ENCODE data around the gene UNCX.

UNCX gene

DNA sequence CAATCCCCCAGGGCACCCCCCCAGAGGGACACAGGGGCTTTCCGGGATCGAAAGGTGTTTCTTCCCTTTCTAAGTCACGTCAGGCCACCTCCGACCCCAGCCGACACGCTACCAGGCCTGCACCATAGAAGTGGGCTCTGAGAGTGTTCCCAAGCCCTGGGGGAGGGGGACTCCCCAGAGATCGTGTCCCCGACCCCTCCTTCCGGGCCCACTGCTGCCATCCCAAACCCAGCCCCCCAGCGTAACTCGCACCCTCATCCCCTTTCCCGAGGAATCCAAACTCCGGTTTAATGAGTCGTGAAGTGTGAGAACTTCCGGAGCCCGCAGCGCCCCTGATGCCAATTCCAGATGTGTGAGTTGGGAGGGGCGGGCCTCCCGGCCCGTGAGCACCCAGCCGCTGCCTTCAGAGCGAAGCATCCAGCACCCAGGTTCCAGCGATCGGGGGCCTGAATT is 11.3 kb downstream of the UNCX start:
- DNase-seq (ENCODE audit: low read depth in 2 of 2): no peak

DNA sequence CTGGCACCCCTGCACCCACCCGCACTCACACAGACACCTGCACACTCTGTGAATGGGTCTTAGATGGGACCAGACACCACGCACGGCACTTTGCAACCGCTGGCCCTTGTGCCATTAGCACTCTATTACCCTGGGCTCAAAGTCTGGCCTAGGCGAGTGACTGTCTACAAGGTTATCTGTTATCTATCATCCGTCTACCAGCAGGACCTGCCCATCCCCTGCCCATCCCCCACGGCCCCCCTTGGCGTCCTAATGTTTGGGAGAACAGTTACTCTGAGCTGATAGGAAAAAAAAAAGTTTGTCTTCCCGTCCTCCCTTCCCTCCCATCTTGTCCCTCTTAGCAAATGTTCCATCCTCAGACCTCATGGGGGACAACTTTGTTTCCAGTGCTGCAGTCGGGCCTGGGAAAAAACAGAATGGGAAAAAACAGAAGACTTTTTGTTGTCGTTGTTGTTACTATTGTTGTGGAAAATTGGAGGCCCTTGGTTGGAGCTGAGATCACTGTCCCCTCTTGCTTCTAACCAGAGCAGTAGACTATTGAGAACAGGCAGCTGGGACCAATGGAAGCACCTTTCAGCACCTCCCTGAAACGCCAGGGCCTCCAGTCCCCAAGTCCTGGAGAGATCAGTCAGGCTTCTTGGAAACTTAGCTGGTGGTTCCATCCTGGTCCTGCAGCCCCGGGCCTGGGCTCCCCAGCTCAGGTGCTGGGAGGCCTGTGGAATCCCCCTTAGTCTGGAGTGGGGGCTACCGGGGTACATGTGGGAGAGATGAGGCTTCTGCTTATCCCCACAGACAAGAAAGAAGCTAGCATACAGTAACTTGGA is 12.2 kb downstream of the UNCX start:
- no peak for DNase-seq (ENCODE audit: low read depth in 2 of 2)

DNA sequence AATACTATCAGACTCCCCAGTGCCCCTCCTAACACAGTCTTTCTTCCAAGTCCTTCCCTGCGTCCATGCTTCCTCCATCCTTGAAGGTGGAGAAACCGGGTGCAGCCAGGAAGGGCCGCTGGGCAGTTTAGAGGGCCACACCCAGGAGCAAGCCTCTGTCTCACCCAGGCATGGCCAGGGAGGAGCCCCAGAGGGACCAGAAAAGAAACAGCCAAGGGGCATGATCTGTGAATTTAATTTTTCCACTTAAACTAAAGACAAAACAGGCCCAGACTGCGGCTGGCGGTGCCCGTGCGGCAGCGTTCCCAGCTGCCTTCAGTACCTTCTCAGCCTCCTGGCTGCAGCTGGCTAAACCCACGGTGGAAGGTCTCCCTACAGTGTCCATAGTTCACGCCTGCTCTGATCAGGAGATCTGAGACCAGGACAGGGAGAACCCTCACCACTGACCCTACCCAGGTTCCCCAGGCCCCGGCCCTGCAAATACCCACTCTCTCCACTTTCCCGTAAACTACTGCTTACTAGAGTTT is 12.9 kb downstream of the UNCX start:
- no peak for DNase-seq (ENCODE audit: low read depth in 2 of 2)

DNA sequence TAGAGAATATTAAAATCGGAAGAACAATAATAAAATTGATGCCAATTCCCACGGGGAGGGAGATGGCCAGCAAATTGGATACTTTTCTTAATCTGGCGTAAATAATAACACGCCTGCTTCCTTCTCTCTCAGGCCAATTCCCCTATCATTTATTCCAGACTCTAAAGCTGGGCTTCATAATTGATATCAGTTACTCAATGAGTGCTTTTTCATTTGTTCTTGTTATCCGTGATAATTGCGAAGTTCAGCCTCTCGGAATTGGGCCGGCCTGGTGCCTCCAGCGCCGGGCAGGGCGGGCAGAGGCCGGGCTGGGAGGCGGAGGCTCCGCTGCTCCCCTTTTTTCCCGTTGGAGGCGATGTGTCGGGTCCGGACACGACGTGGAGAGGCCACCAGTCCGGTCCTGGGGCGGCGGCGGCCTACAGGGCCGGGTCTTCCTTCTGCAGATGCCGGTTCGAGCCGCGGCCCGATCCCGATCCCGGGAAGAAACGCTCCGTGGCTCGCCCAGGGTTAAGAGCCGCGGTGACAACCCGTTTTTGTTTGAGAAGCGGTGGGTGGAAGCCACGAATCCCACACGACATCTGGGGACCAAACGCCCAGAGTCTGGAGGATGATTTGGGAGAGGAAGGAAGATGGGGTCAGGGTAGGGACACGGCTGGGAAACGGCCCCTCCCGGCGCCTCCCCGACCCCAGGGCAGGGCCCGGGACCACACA is 13.6 kb downstream of the UNCX start:
- no peak for DNase-seq (ENCODE audit: low read depth in 2 of 2)

DNA sequence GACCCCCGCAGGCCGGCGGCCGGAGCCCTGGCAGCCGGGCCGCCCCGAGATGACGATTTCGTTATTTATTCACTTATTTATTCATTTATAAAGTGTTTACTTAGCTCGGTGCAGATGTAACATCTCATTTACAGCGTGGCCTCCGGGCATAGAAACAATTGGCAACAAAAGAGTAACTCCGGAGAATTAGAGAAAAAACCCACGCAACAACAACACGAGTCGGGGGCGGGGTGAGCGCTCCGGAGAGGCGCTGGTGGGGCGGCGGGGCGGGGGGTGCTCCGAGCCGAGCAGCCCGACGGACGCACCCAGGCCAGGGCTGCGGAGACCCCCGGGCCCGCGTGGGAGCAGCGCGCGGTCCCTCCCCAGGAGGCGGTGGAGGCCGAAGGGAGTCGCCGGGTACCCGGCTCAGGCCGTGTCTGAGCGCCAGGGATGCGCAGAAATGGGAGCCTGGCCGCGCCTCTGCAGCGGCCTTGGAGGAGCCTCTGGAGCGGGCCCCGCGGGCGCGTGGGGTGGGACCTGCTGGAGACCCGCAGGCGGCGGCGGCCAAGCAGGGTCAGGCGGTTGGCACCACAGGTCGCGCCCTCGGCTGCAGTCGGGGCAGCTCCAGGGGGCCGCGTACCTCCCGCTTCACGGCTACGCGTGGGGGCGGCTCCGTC is 14.3 kb downstream of the UNCX start:
- no peak for DNase-seq (ENCODE audit: low read depth in 2 of 2)

DNA sequence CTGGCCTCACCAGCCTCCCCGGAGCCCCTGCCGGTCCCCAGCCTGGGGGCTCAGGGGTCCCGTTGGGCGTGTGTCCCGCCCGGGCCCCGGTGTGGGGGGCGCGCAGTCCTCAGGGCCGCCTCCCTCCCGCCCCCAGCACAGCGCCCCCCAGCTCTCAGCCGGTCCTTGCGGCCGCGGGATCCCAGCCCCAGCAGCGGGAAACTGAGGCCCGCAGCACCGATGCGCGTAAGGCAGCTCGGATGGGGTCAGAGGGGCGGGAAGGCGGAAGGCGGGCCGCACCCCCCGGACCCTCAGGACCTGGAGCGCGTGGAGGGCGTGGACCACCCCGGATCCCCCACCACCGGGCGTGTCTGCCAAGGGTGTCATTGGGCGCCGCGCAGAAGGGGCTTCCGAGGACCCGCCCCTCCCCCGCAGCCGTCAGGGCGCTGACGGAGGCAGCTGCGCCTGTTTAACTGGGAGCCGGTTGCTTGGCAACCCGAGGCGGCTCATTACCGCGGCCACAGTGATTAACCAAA is 14.9 kb downstream of the UNCX start:
- DNase-seq (ENCODE audit: low read depth in 2 of 2): no peak

DNA sequence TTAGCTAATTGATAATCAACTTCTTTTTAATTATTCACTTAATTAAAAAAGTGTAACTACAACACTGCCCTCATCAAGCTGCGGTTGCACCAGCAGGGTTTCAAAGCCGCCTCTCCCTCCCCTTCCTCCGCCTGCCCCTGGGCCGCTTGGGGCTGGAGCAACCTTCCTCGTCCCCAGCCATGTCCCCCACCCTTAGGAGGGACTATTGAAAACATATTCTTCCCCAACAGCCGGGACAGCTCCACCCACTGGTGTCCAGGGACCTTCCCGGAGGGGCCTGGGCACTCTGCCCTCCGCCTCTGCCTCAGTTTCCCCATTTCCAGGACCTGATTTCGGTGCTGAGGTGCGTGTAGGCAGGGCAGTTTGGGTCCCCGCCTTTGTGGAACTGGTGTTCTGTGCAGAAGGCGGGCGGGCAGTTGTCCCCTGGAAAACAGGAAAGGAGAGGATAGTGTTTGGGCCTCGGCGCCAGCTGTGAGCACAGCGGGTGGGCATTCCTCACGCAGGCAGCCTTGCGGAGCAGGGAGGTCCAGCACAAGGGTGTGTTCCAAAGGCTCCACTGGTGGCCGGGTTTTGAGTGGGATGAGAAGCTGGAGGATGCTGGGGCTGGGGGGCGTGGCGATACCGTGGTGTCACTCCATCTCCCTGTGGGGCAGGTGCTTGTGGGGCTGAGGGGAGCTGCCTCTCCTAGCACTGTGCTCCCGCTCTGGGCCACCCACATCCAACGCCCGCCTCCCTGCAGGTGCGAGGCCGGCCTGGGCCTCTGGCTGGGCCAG is 15.7 kb downstream of the UNCX start:
- DNase-seq (ENCODE audit: low read depth in 2 of 2): no peak

DNA sequence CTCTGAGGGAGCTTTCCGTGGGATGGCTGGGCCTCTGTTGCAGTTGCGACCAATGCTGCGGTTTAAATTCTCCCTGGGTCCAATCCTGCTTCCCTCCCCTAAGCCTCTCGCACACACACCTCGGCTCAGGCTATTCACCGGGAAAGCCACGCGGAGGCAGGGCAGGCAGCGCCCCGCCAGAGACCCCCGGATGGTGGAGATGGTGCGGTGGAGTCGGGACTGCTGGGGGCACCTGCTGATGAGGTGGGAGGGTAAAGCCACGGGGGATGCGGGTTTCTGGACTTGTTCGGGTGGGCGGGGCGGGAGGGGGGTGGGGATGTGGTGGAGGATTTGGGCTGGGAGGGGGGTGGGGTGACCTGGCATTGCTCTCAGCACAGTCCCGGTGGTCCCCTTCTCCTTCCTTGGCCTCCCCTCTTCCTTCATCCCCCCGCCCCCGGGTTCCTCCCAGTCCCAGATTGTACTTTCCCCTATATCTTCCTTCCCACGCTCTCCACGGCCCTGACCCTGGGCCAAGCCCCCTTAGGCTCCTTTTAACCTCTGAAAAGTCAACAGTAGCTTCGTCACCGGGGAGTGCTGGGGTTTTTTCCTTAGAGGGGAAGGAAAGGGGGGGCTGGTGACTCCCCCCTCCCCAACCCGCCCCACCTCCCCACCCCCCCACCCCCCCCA is 16.4 kb downstream of the UNCX start:
- no peak for DNase-seq (ENCODE audit: low read depth in 2 of 2)

DNA sequence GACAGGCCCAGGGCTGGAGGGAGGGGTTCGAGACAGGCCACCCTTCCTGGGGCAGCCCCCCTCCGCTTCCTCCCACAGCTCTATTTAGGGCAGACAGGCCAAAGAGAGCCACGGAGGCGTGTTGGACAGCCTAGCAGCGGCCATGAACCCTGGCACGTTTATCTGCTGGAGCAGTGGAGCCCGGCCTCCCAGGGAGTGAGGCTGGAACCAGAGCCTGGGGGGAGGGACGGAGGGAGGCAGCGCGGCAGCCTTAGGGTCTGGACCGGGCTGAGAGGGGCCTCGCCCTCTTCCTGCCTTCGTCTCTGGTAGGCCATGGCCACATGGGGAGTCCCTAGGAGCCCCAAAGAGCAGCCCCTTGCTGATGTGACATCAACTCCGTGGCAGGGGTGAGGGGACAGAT is 17.1 kb downstream of the UNCX start:
- no peak for DNase-seq (ENCODE audit: low read depth in 2 of 2)

DNA sequence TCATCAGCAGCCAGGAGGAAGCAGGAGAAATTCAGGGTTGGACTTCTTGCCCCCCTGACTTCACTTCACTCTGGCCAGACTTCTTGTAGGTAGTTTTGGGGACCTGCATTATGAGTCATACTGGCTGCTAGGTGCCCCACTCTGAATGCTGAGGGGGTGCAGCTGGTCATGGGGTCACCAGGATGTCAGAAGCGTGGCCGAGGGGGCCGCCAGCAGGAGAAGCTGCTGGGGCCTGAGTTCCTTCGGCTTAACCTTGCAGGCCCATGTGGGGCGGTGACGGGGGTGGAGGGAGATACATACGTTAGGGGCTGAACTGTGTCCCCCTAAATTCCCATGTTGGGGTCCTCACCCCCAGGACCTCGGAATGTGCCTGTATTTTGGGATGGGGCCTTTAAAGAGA is 18.2 kb downstream of the UNCX start:
- no peak for DNase-seq (ENCODE audit: low read depth in 2 of 2)

DNA sequence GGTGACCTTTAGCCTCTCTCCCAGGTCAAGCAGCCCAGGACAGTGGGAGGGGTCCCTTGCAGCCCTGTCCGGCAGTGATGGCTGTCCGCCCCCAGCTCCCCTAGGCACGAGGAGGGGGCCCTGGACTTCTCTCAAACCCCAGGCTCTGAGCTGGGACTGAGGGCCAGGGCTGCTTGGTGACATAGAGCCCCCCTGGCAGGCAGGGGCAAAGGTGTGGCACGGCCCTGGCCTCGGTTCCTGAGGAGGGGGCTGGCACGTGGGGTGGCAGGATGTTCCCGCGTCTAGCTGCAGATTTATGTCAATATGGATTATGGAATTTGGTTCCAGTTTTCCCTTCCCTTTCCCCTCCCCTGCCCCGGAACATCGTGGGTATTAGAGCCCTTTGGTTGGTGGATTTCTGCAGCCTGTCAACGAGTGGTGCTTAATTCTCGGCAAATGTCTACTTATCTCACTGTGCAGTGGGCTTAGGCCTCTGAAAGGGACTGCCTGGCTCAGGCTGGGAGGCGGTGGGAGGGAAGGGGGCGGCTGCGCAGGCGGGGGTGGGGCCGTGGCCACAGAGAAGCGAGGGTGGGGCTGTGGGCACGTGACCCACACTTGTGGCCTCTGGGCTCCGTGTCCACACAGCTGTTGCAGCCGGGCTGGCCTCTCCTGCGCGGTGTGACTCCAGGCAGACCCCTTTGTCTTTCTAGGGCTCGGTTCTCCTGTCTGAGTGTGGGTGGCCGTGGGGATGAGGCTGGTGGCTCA is 19.3 kb downstream of the UNCX start:
- DNase-seq (ENCODE audit: low read depth in 2 of 2): no peak

DNA sequence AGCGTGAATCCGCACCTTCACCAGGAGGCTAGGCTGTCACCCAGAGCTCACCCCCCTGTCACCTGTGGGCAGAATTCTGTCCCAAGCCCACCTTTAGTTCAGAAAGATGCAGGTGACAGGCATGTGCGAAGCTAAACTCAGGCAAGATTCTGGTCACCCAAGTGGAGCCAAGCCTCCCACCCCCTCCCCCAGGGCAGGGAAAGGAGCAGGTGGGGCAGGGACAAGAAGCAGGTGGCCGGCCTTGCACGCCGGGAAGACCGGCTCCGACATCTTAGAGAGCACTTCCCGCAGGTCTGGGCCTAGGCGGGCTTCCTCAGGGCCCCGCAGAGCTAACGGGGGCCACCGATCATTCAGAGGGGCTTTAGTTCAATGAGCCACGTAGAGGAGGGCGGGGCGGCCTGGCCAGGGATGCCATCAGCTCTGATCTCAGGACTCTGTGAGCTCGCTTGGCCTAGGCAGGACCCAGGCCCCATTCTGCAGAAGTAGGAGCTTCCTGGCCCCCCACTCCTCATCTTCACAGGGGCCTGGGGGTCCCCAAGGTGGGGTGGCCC is 19.9 kb downstream of the UNCX start:
- DNase-seq (ENCODE audit: low read depth in 2 of 2): no peak

DNA sequence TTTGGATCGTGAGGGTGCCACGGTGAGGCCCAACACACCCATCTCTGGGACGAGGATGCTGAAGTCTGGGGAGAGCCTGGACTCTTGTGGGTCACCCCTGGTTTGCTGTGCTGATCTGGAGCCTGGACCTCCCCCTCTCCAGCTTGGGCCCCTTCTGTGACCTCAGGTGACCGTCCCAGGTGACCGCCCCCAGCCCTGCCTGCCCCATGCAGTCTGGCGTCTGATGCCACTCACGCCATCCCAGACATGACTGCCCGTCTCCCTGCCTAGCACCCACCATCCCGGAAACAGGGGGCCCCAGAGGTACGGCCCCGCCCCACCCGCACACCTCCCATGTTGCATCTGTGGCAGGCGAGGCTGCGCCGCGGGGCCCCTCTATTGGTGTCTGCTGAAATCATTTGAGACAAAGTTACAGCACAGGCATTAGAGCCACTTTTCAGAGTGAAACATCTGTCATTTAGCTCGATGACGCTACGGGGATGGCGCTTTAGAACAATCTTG is 21.1 kb downstream of the UNCX start:
- DNase-seq (ENCODE audit: low read depth in 2 of 2): no peak

DNA sequence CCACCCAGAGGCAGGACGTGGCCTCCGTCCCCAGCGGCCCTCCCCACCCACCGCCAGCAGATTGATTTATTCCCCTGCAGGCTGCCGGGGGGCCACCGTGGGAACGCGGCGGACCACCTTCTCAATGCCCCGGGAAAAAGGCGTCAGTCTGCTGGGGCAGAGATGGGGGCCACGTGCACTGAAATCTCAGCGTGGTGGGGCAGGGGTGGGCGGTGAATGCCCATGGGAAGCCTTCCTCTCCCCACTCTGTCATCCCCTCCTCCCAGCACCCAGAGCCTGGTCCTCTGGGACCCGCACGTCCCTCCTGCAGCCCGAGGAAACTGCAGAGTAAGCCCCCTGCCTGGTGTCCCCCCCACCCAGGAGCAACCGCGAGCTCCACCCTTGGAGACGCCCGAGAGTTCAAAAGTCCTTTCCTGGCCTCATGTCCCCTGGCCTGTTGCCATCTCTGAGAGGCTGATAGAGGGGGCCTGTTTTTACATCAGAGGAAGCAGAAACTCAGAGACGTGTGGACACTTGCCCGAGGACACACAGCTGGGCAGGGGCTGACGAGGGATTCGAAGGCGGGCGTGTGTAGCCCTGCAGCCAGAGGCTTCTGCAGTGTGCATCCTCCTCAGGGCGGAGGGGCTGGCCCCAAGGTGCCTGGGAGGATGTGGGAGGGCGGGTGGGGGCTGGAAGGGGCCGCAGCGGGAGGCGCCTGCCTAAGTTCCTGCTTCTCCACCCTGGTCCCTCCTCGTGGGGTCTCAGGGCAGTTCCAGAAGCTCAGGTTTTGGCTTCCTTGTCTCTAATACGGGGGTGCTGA is 21.8 kb downstream of the UNCX start:
- DNase-seq (ENCODE audit: low read depth in 2 of 2): no peak

DNA sequence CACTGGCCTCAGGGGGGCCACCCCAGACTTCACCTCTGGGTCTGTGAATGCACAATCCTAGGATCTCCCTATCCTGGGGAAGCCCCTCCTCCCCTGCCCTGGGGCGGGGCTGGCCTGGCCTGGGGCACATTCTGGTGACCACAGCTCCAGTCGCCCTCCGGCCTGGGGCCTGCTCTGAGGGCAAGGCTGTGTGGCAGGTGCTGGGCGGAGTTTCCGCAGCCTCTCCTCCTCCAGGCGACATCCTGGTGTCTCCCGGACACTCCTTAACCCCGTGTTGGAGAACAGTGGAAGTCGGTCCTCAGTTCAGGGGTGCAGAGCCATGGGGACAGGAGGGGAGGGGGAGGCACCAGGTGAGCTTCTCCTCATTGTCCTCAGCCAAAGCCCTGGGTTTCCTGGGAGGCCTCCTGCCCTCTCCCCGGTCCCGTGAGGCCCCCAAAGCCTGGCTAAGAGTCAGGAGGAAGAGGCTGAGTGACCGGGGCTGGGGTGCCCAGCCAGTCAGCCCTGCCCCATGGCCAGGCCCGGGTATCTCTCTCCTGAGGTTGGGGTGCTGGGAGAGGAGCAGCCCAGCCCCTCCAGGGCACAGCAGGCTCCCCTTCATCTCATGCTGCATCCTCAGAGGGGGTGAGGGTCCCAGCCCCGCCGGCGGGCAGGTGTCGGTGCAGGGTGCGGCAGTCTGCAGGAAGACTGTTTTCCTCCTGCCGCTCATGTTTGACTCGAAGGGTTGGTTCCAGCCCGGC is 22.6 kb downstream of the UNCX start:
- DNase-seq (ENCODE audit: low read depth in 2 of 2): no peak

DNA sequence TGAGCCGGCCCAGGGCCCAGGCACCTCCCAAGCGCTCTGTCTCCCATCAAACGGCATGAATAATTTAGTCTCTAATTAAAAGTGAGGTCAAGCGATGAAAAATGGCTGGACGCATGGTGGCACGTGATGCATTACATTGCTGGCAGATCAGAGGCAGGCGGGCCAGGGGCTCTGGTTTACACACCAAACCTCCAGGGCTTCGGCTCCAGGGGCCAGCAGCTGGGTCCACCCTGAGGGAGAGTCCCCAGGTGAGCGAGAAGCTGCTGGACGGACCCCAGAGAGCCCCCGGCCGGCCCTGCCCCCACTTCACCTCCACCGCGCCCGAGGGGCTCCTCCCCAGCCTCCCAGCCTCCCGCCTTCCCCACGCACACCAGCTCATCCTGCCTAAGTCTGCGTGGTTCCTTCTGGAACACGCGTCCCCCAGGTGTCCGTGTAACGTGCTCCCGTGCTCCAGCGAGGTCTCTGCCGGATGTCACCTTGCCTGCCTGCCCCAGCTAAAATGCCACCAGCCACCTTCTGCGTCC is 23.2 kb downstream of the UNCX start:
- no peak for DNase-seq (ENCODE audit: low read depth in 2 of 2)

DNA sequence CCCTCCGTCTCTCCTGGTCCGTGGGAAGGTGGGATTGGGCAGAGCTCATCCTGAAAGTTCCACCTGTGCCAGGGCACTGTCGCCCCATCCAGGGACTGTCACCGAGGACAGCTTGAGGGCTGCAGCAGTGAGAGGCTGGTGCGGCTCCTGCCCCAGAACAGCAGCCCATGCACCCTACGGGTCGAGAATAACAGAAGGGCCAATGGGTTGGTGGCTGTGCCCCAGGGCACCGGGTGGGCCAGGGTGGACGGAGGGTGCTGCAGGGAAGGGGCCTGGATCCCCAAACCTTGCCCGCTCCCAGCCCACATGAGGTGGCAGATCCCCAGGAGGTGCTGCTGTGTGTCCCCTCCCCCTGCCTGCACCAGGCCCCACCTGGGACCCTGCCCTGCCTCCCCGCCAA is 23.9 kb downstream of the UNCX start:
- DNase-seq (ENCODE audit: low read depth in 2 of 2): no peak

DNA sequence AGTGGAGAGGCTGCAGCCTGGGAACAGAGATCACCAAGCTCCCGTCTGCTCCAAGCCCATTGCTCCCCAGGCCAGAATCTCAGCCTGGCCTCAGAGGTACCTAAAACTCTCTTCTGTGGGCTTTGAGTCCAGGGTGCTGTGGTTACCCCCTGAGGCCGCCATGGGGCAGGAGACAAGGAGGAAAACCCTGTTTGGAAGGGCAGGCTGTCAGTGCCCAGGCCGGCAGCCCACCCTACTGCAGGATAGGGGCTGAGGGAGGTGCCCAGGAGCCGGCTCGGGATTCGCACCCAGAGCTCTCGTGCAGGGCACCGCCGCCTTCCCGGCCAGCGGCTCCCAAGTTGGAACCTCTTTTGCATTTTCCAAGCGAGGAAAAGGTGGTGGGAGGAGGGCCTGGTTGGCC is 24.5 kb downstream of the UNCX start:
- no peak for DNase-seq (ENCODE audit: low read depth in 2 of 2)
